Activated T-helper 2 cell treated with anti-CD3 and anti-CD28 coated beads, Interferon-gamma antibody, Interleukin-2, Interleukin-4, amounts not matched to agents 10 μg/mL and 5 μg/mL and 100 μg/mL, durations not matched to agents 14 hours and 24 hours and 36 hours (primary cell): ENCODE measurements around the gene MBNL1. TPM values are rescaled to one million over a fixed set of nuclear protein-coding genes. Genes with fewer than 3 reads are reported as not detected.
"Not testable (repeated sequence)": the region's sequence is repeated elsewhere in the genome, so short reads cannot be mapped to it uniquely, and the experiment has no call there.

Experiments
- DNase-seq: peaks from one replicate; pipeline ENCODE4 v3.0.0; 2021; ENCODE audit warnings: low spot score
- H3K27ac Mint-ChIP-seq: one replicate; pipeline ENCODE4 v1.8.0; 2021; ENCODE audit warnings: mixed read lengths
- H3K27me3 Mint-ChIP-seq: one replicate; pipeline ENCODE4 v1.8.0; 2021; ENCODE audit warnings: low read depth, mixed read lengths
- H3K36me3 Mint-ChIP-seq: one replicate; pipeline ENCODE4 v1.8.0; 2021; ENCODE audit warnings: low read depth, mixed read lengths
- H3K4me1 Mint-ChIP-seq: one replicate; pipeline ENCODE4 v1.8.0; 2021; ENCODE audit warnings: low read depth, mixed read lengths
- H3K4me3 Mint-ChIP-seq: one replicate; pipeline ENCODE4 v1.8.0; 2021; ENCODE audit warnings: low read depth, mild to moderate bottlenecking, moderate library complexity, mixed read lengths
- H3K9me3 Mint-ChIP-seq: one replicate; pipeline ENCODE4 v1.8.0; 2021; ENCODE audit warnings: mixed read lengths
- intact Hi-C: fragments of 100-400 bp; cut with micrococcal nuclease; formaldehyde crosslinking; loops from one replicate; pipeline ENCODE4 v1.15.1; 2023
- total RNA-seq: library from RNA; stranded (reverse); gene quantifications from 2 replicates; pipeline ENCODE4 v1.2.3, GENCODE V29; 2022

The MBNL1 gene
- total RNA-seq, 1 donor from 2014 or later = 230 TPM

- no peak overlapping the region for H3K27ac Mint-ChIP-seq
- intact Hi-C loops = no loop called here
Measured at GRCh38 chr3:152385761-152386160, 117.0 kb downstream of the MBNL1 start.

GRCh38 chr3:152386208-152386607 lies 117.5 kb downstream of the MBNL1 start:
- H3K27me3 Mint-ChIP-seq = no peaks in the 10 kb centered on the region
- peaks cover 39% of the 10 kb centered on the region for H3K36me3 Mint-ChIP-seq
- no peak overlapping the region for H3K27ac Mint-ChIP-seq
- H3K9me3 Mint-ChIP-seq = no peaks in the 10 kb centered on the region
- intact Hi-C loops = no loop called here
- H3K4me1 Mint-ChIP-seq = peaks cover 39% of the 10 kb centered on the region
- no peak overlapping the region for H3K4me3 Mint-ChIP-seq
- no peak for DNase-seq

More at GRCh38 chr3:152385761-152386160, 117.0 kb downstream of the MBNL1 start:
- H3K4me3 Mint-ChIP-seq = no peak overlapping the region
- H3K4me1 Mint-ChIP-seq = peaks cover 39% of the 10 kb centered on the region
- H3K9me3 Mint-ChIP-seq = no peaks in the 10 kb centered on the region
- no peak for DNase-seq
- no peaks in the 10 kb centered on the region for H3K27me3 Mint-ChIP-seq
- H3K36me3 Mint-ChIP-seq = peaks cover 39% of the 10 kb centered on the region

GRCh38 chr3:152388631-152389030 lies 119.9 kb downstream of the MBNL1 start:
- no peaks in the 10 kb centered on the region for H3K9me3 Mint-ChIP-seq
- H3K36me3 Mint-ChIP-seq = peaks cover 27% of the 10 kb centered on the region
- H3K4me3 Mint-ChIP-seq = no peak overlapping the region
- no peaks in the 10 kb centered on the region for H3K27me3 Mint-ChIP-seq
- peaks cover 23% of the 10 kb centered on the region for H3K4me1 Mint-ChIP-seq
- no peak overlapping the region for H3K27ac Mint-ChIP-seq
- intact Hi-C loops = no loop called here
- DNase-seq = no peak

GRCh38 chr3:152389316-152389934 lies 120.7 kb downstream of the MBNL1 start:
- intact Hi-C loops = no loop called here

GRCh38 chr3:152390647-152391046 lies 121.9 kb downstream of the MBNL1 start:
- H3K27me3 Mint-ChIP-seq = no peaks in the 10 kb centered on the region
- peak overlapping the region; percentile 66 for H3K27ac Mint-ChIP-seq
- intact Hi-C loops = no loop called here
- peaks cover 37% of the 10 kb centered on the region for H3K36me3 Mint-ChIP-seq
- DNase-seq = no peak
- no peak overlapping the region for H3K4me3 Mint-ChIP-seq
- H3K4me1 Mint-ChIP-seq = peaks cover 23% of the 10 kb centered on the region
- no peaks in the 10 kb centered on the region for H3K9me3 Mint-ChIP-seq

More at GRCh38 chr3:152389316-152389934, 120.7 kb downstream of the MBNL1 start:
- H3K4me1 Mint-ChIP-seq = peaks cover 21% of the 10 kb centered on the region
- DNase-seq = no peak
- H3K36me3 Mint-ChIP-seq = peaks cover 30% of the 10 kb centered on the region
- no peaks in the 10 kb centered on the region for H3K9me3 Mint-ChIP-seq
- no peaks in the 10 kb centered on the region for H3K27me3 Mint-ChIP-seq
- H3K4me3 Mint-ChIP-seq = no peak overlapping the region
- no peak overlapping the region for H3K27ac Mint-ChIP-seq

- H3K27ac Mint-ChIP-seq = peak overlapping the region; percentile 12
- intact Hi-C loops = no loop called here
- H3K4me3 Mint-ChIP-seq = no peak overlapping the region
- peaks cover 41% of the 10 kb centered on the region for H3K36me3 Mint-ChIP-seq
- H3K9me3 Mint-ChIP-seq = no peaks in the 10 kb centered on the region
- peaks cover 21% of the 10 kb centered on the region for H3K4me1 Mint-ChIP-seq
- no peaks in the 10 kb centered on the region for H3K27me3 Mint-ChIP-seq
- DNase-seq = no peak
Measured at GRCh38 chr3:152391671-152392070, 122.9 kb downstream of the MBNL1 start.

GRCh38 chr3:152392272-152392880 lies 123.6 kb downstream of the MBNL1 start:
- no peak for DNase-seq
- Mint-ChIP-seq H3K36me3 (peaks cover 43% of the 10 kb centered on the region), H3K4me3 (no peak overlapping the region), H3K27me3 (no peaks in the 10 kb centered on the region), H3K9me3 (no peaks in the 10 kb centered on the region), H3K4me1 (peaks cover 20% of the 10 kb centered on the region), H3K27ac (no peak overlapping the region)
- intact Hi-C loops = no loop called here

GRCh38 chr3:152394246-152394645 lies 125.5 kb downstream of the MBNL1 start:
- H3K36me3 Mint-ChIP-seq = peaks cover 44% of the 10 kb centered on the region

GRCh38 chr3:152395764-152396163 lies 127.0 kb downstream of the MBNL1 start:
- Mint-ChIP-seq H3K36me3 (peaks cover 46% of the 10 kb centered on the region), H3K27me3 (no peaks in the 10 kb centered on the region), H3K9me3 (no peaks in the 10 kb centered on the region), H3K4me3 (no peak overlapping the region), H3K4me1 (peaks cover 28% of the 10 kb centered on the region), H3K27ac (no peak overlapping the region)
- intact Hi-C loops = no loop called here
- DNase-seq = no peak

More at GRCh38 chr3:152394246-152394645, 125.5 kb downstream of the MBNL1 start:
- Mint-ChIP-seq H3K27ac (peak overlapping the region; percentile 42), H3K4me3 (no peak overlapping the region), H3K9me3 (no peaks in the 10 kb centered on the region), H3K4me1 (peaks cover 23% of the 10 kb centered on the region), H3K27me3 (no peaks in the 10 kb centered on the region)
- no peak for DNase-seq
- intact Hi-C loops = no loop called here

- no peak overlapping the region for H3K27ac Mint-ChIP-seq
- intact Hi-C loops = no loop called here
- no peak for DNase-seq
- no peak overlapping the region for H3K4me3 Mint-ChIP-seq
- no peaks in the 10 kb centered on the region for H3K27me3 Mint-ChIP-seq
- no peaks in the 10 kb centered on the region for H3K9me3 Mint-ChIP-seq
- peaks cover 52% of the 10 kb centered on the region for H3K36me3 Mint-ChIP-seq
- peaks cover 31% of the 10 kb centered on the region for H3K4me1 Mint-ChIP-seq
Measured at GRCh38 chr3:152396867-152397266, 128.1 kb downstream of the MBNL1 start.

- DNase-seq, H3K9me3 Mint-ChIP-seq, H3K4me3 Mint-ChIP-seq, intact Hi-C loops, H3K27me3 Mint-ChIP-seq, H3K27ac Mint-ChIP-seq: not testable (repeated sequence)
- Mint-ChIP-seq H3K4me1 (peaks cover 36% of the 10 kb centered on the region), H3K36me3 (peaks cover 51% of the 10 kb centered on the region)
Measured at GRCh38 chr3:152397348-152397747, 128.6 kb downstream of the MBNL1 start.

- H3K36me3 Mint-ChIP-seq = peaks cover 49% of the 10 kb centered on the region
- H3K4me1 Mint-ChIP-seq = peaks cover 46% of the 10 kb centered on the region
- H3K27ac Mint-ChIP-seq = peak overlapping the region; percentile 38
- no peak for DNase-seq
- H3K27me3 Mint-ChIP-seq = no peaks in the 10 kb centered on the region
- H3K4me3 Mint-ChIP-seq = no peak overlapping the region
- H3K9me3 Mint-ChIP-seq = no peaks in the 10 kb centered on the region
- intact Hi-C loops = no loop called here
Measured at GRCh38 chr3:152398495-152398894, 129.8 kb downstream of the MBNL1 start.

GRCh38 chr3:152399374-152399773 lies 130.6 kb downstream of the MBNL1 start:
- peaks cover 46% of the 10 kb centered on the region for H3K36me3 Mint-ChIP-seq
- H3K4me3 Mint-ChIP-seq = no peak overlapping the region
- no peaks in the 10 kb centered on the region for H3K27me3 Mint-ChIP-seq
- no peaks in the 10 kb centered on the region for H3K9me3 Mint-ChIP-seq
- no peak for DNase-seq
- H3K4me1 Mint-ChIP-seq = peaks cover 50% of the 10 kb centered on the region
- H3K27ac Mint-ChIP-seq = peak overlapping the region; percentile 43
- intact Hi-C loops = no loop called here
